ENCODE results near the gene ZC3H7B. TPM values are rescaled to one million over a fixed set of nuclear protein-coding genes. Genes with fewer than 3 reads are reported as not detected.

The ZC3H7B gene
- total and polyA plus RNA-seq, 2 donors (not counting 3 experiments of a cell fraction or from before 2014, with no cell fraction given) = 66.8 to 95.9 TPM

GRCh38 chr22:41260871-41261270, 40.5 kb upstream of the ZC3H7B start:
- ChIA-PET POLR2A (interaction anchor here (0.6 kb wide), 1 partner anchor 332 kb away, joined by 3 read pairs; no protein-coding TSS in a partner anchor), CTCF (no interaction called here)
- no peak overlapping the region for H3K4me3 ChIP-seq (replicated peaks in 1 of 3; ENCODE audit: insufficient read depth in 1 of 3, low read depth in 1 of 3, low read length in 3 of 3)
- H3K79me2 ChIP-seq (ENCODE audit: control insufficient read depth, insufficient read depth, low read length) = peaks cover 10% of the 10 kb centered on the region
- BruUV-seq (replicated peaks) = no TSS peak
- DNase-seq (ENCODE audit: low read depth, low spot score) (no peak), FAIRE-seq (no peak)
- no peaks in the 10 kb centered on the region for H3K27me3 ChIP-seq (ENCODE audit: control insufficient read depth in 2 of 2, insufficient read depth in 2 of 2, low read length in 2 of 2)
- no peaks in the 10 kb centered on the region for H3K9me1 ChIP-seq (replicated peaks; ENCODE audit: control insufficient read depth, extremely low read depth, insufficient read depth, low read length)
- no peak overlapping the region for H3K4me2 ChIP-seq (ENCODE audit: insufficient read depth, low read length)
- no peaks in the 10 kb centered on the region for H4K20me1 ChIP-seq (replicated peaks; ENCODE audit: control insufficient read depth, extremely low read depth, insufficient read depth, low read length)
- no peak overlapping the region for H2AFZ ChIP-seq (ENCODE audit: low read depth, low read length)
- H3K9ac ChIP-seq (replicated peaks; ENCODE audit: extremely low read depth, insufficient read depth, low read length) = no peak overlapping the region
- H3K36me3 ChIP-seq (ENCODE audit: control insufficient read depth in 2 of 2, extremely low read depth in 1 of 2, insufficient read depth in 2 of 2, low read length in 2 of 2) = peaks cover 28 to 61% of the 10 kb centered on the region in 2 experiments
- no peaks in the 10 kb centered on the region for H3K9me3 ChIP-seq (replicated peaks; ENCODE audit: control insufficient read depth, insufficient read depth, low read length)
- TF ChIP-seq, protein P1, sequence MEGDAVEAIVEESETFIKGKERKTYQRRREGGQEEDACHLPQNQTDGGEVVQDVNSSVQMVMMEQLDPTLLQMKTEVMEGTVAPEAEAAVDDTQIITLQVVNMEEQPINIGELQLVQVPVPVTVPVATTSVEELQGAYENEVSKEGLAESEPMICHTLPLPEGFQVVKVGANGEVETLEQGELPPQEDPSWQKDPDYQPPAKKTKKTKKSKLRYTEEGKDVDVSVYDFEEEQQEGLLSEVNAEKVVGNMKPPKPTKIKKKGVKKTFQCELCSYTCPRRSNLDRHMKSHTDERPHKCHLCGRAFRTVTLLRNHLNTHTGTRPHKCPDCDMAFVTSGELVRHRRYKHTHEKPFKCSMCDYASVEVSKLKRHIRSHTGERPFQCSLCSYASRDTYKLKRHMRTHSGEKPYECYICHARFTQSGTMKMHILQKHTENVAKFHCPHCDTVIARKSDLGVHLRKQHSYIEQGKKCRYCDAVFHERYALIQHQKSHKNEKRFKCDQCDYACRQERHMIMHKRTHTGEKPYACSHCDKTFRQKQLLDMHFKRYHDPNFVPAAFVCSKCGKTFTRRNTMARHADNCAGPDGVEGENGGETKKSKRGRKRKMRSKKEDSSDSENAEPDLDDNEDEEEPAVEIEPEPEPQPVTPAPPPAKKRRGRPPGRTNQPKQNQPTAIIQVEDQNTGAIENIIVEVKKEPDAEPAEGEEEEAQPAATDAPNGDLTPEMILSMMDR (IDR thresholded peaks at IDR 0.05; ENCODE audit: extremely low read depth in 1 of 2, insufficient read depth in 1 of 2, low read depth in 1 of 2, low read length in 2 of 2) = no peak
- no peak for TF ChIP-seq FOS (IDR thresholded peaks at IDR 0.05; ENCODE audit: borderline replicate concordance, insufficient read depth, low read length)
- no peak for TF ChIP-seq GATA2 (IDR thresholded peaks at IDR 0.05; ENCODE audit: insufficient read depth, insufficient read length, low read depth, low read length)
- no peak for TF ChIP-seq EZH2 (IDR thresholded peaks at IDR 0.05; ENCODE audit: borderline replicate concordance, low read depth, low read length, severe bottlenecking)
- TF ChIP-seq MYC (IDR thresholded peaks at IDR 0.05; ENCODE audit: low read depth, low read length) = no peak
- TF ChIP-seq POLR2A (IDR thresholded peaks at IDR 0.05; ENCODE audit: low read depth, low read length) = no peak
- no peak for TF ChIP-seq POLR2AphosphoS5 (IDR thresholded peaks at IDR 0.05; ENCODE audit: insufficient read depth, low read depth, low read length)
- no peak for TF ChIP-seq JUN (IDR thresholded peaks at IDR 0.05; ENCODE audit: borderline replicate concordance, insufficient read depth, insufficient read length, low read depth)
- TF ChIP-seq MAX (IDR thresholded peaks at IDR 0.05; ENCODE audit: insufficient read depth, insufficient read length) = no peak
- no peak overlapping the region for H3K27ac ChIP-seq (ENCODE audit: insufficient read depth, low read depth, low read length)
- dilution Hi-C loops (cut with MboI; ENCODE audit: extremely low pct_ligation_motif_present, low sequenced_read_pairs) (no loop called here), intact Hi-C loops (cut with micrococcal nuclease) (no loop called here)
- peaks cover 14% of the 10 kb centered on the region for H3K4me1 ChIP-seq (ENCODE audit: control insufficient read depth, extremely low read depth, insufficient read depth, low read length)

Data from endothelial cell of umbilical vein (primary cell).